Trophoblast cell (in vitro differentiated cells and primary cell): ENCODE results near the gene ILK.

Source experiments
- DNase-seq, 2 donors: peaks; one replicate each; pipeline ENCODE4 v3.0.0-alpha.2; 2016
- H2AFZ ChIP-seq: 2 replicates; pipeline ENCODE4 v1.6.1; 2013; ENCODE audit warnings: low read length, moderate library complexity, mild to moderate bottlenecking; ENCODE audit not compliant: insufficient read depth, poor library complexity
- H2AK5ac ChIP-seq: 2 replicates; pipeline ENCODE4 v1.6.1; 2013; ENCODE audit warnings: mild to moderate bottlenecking, low read length
- H2BK120ac ChIP-seq: 2 replicates; pipeline ENCODE4 v1.6.1; 2013; ENCODE audit warnings: low read length, mild to moderate bottlenecking, moderate library complexity; ENCODE audit not compliant: insufficient read depth, poor library complexity
- H2BK12ac ChIP-seq: 2 replicates; pipeline ENCODE4 v1.6.1; 2013; ENCODE audit warnings: mild to moderate bottlenecking, low read length, moderate library complexity
- H2BK5ac ChIP-seq: 2 replicates; pipeline ENCODE4 v1.6.1; 2013; ENCODE audit warnings: low read length, low read depth, moderate library complexity, mild to moderate bottlenecking; ENCODE audit not compliant: poor library complexity
- H3K14ac ChIP-seq: 2 replicates; pipeline ENCODE4 v1.6.1; 2013; ENCODE audit warnings: mild to moderate bottlenecking, low read length
- H3K18ac ChIP-seq: 2 replicates; pipeline ENCODE4 v1.6.1; 2013; ENCODE audit warnings: mild to moderate bottlenecking, low read length
- H3K23ac ChIP-seq: 2 replicates; pipeline ENCODE4 v1.6.1; 2013; ENCODE audit warnings: low read length
- H3K27ac ChIP-seq: 2 replicates; pipeline ENCODE4 v1.5.1; 2013; ENCODE audit warnings: low read depth, mild to moderate bottlenecking, inconsistent platforms, low read length, moderate library complexity
- H3K27me3 ChIP-seq: 2 replicates; pipeline ENCODE4 v1.6.1; 2013; ENCODE audit warnings: inconsistent platforms, mild to moderate bottlenecking, low read length, moderate library complexity; ENCODE audit not compliant: insufficient read depth
- H3K36me3 ChIP-seq, 2 experiments: 1 replicate in 1 of 2; 2 replicates in 1 of 2; pipeline ENCODE4 v1.6.1; 2013; ENCODE audit warnings: low read length in 2 of 2, mild to moderate bottlenecking in 2 of 2, moderate library complexity in 1 of 2; ENCODE audit not compliant: insufficient read depth in 2 of 2, control insufficient read depth in 1 of 2
- H3K4ac ChIP-seq: 2 replicates; pipeline ENCODE4 v1.6.1; 2013; ENCODE audit warnings: low read depth, mild to moderate bottlenecking, low read length, moderate library complexity
- H3K4me1 ChIP-seq, 2 experiments: 1 replicate in 1 of 2; 2 replicates in 1 of 2; pipeline ENCODE4 v1.6.1; 2013; ENCODE audit warnings: low read length in 2 of 2, mild to moderate bottlenecking in 2 of 2, moderate library complexity in 1 of 2; ENCODE audit not compliant: insufficient read depth in 2 of 2, control insufficient read depth in 1 of 2
- H3K4me2 ChIP-seq: 2 replicates; pipeline ENCODE4 v1.6.1; 2013; ENCODE audit warnings: inconsistent platforms, mild to moderate bottlenecking, low read length, moderate library complexity
- H3K4me3 ChIP-seq: 2 replicates; pipeline ENCODE4 v1.5.1; 2013; ENCODE audit warnings: mild to moderate bottlenecking, low read depth, low read length, inconsistent platforms
- H3K79me1 ChIP-seq: one replicate; pipeline ENCODE4 v1.6.1; 2013; ENCODE audit warnings: low read length
- H3K79me2 ChIP-seq: 2 replicates; pipeline ENCODE4 v1.6.1; 2013; ENCODE audit warnings: low read length, mild to moderate bottlenecking; ENCODE audit not compliant: control insufficient read depth, insufficient read depth, poor library complexity
- H3K9ac ChIP-seq: 2 replicates; pipeline ENCODE4 v1.6.1; 2013; ENCODE audit warnings: mild to moderate bottlenecking, low read length
- H3K9me3 ChIP-seq: 2 replicates; pipeline ENCODE4 v1.6.1; 2013; ENCODE audit warnings: low read depth, mild to moderate bottlenecking, control low read depth, inconsistent platforms, low read length; ENCODE audit not compliant: insufficient read depth
- H4K12ac ChIP-seq: 2 replicates; pipeline ENCODE4 v1.6.1; 2013; ENCODE audit warnings: low read depth, mild to moderate bottlenecking, low read length, moderate library complexity
- H4K8ac ChIP-seq: 2 replicates; pipeline ENCODE4 v1.6.1; 2013; ENCODE audit warnings: low read depth, mild to moderate bottlenecking, low read length, moderate library complexity
- H4K91ac ChIP-seq: one replicate; pipeline ENCODE4 v1.6.1; 2013; ENCODE audit warnings: low read depth, mild to moderate bottlenecking, low read length, moderate library complexity
- WGBS: extraction: QIAGEN DNeasy Blood & Tissue Kit; methylation state at CpG from one replicate; pipeline ENCODE4 v1.1.7; 2013; ENCODE audit warnings: missing lambda C conversion rate; ENCODE audit not compliant: insufficient read length, insufficient coverage; ENCODE audit errors: extremely low coverage; 5-methylcytosine and 5-hydroxymethylcytosine counted together

ILK gene

GRCh38 chr11:6612213-6613041 is 8.9 kb downstream of the ILK start, which contains the start of gene TAF10:
Gene TAF10 (minus strand): TSS chr11:6612216. CDS start chr11:6612189, 27 bp downstream.
- Histone ChIP-seq H2BK120ac (peak within 1 kb of the TSS; percentile 70), H3K36me3 (peaks cover 38 to 59% of the 10 kb centered on the region in 2 experiments), H3K27me3 (no peaks in the 10 kb centered on the region), H3K27ac (peak within 1 kb of the TSS; percentile 96), H3K9ac (peak within 1 kb of the TSS; percentile 90), H2AFZ (peak within 1 kb of the TSS; percentile 81), H2BK5ac (peak within 1 kb of the TSS; percentile 79), H2BK12ac (peak within 1 kb of the TSS; percentile 1), H3K79me2 (peaks cover 9% of the 10 kb centered on the region), H4K8ac (peak within 1 kb of the TSS; percentile 82), H3K18ac (peak within 1 kb of the TSS; percentile 96), H4K91ac (peak within 1 kb of the TSS; percentile 94), H2AK5ac (peak within 1 kb of the TSS; percentile 80), H3K4me3 (peak within 1 kb of the TSS; percentile 91), H3K14ac (peak within 1 kb of the TSS; percentile 94), H3K79me1 (peaks cover 19% of the 10 kb centered on the region), H3K9me3 (no peaks in the 10 kb centered on the region), H4K12ac (peak within 1 kb of the TSS; percentile 86), H3K23ac (no peak within 1 kb of the TSS), H3K4me1 (peaks cover 6 to 20% of the 10 kb centered on the region in 2 experiments), H3K4ac (peak within 1 kb of the TSS; percentile 87), H3K4me2 (peak within 1 kb of the TSS; percentile 72)
- DNase-seq = peak; percentile 97 to 98
- WGBS = no CpG with 5 or more reads among the region's 51 CpGs

GRCh38 chr11:6613496-6613895 is 9.9 kb downstream of the ILK start:
- H3K9ac ChIP-seq = no peak overlapping the region
- no peak overlapping the region for H3K4ac ChIP-seq
- no peak overlapping the region for H2AK5ac ChIP-seq
- H3K79me2 ChIP-seq = peaks cover 9% of the 10 kb centered on the region
- no peak overlapping the region for H3K4me3 ChIP-seq
- WGBS = 100% methylated on average over 2 of the region's 3 CpGs
- H3K4me2 ChIP-seq = peak overlapping the region; percentile 65
- H2BK5ac ChIP-seq = no peak overlapping the region
- no peak overlapping the region for H4K91ac ChIP-seq
- peaks cover 31 to 51% of the 10 kb centered on the region in 2 experiments for H3K36me3 ChIP-seq
- H3K9me3 ChIP-seq = no peaks in the 10 kb centered on the region
- H4K12ac ChIP-seq = no peak overlapping the region
- no peak overlapping the region for H3K23ac ChIP-seq
- no peaks in the 10 kb centered on the region for H3K27me3 ChIP-seq
- H3K27ac ChIP-seq = no peak overlapping the region
- no peak overlapping the region for H3K14ac ChIP-seq
- no peak overlapping the region for H4K8ac ChIP-seq
- H2AFZ ChIP-seq = no peak overlapping the region
- no peak overlapping the region for H2BK12ac ChIP-seq
- H3K4me1 ChIP-seq = peaks cover 4 to 12% of the 10 kb centered on the region in 2 experiments
- no peak for DNase-seq
- H2BK120ac ChIP-seq = no peak overlapping the region
- H3K18ac ChIP-seq = no peak overlapping the region
- H3K79me1 ChIP-seq = peaks cover 14% of the 10 kb centered on the region

GRCh38 chr11:6614446-6614845 is 10.9 kb downstream of the ILK start:
- no peak overlapping the region for H3K23ac ChIP-seq
- H3K14ac ChIP-seq = no peak overlapping the region
- H3K27me3 ChIP-seq = no peaks in the 10 kb centered on the region
- no peak overlapping the region for H3K4ac ChIP-seq
- H2AFZ ChIP-seq = no peak overlapping the region
- H4K12ac ChIP-seq = no peak overlapping the region
- no peak overlapping the region for H3K9ac ChIP-seq
- no peak overlapping the region for H2BK12ac ChIP-seq
- no peak overlapping the region for H4K91ac ChIP-seq
- no CpG with 5 or more reads among the region's 2 CpGs for WGBS
- no peaks in the 10 kb centered on the region for H3K9me3 ChIP-seq
- H3K36me3 ChIP-seq = peaks cover 21 to 41% of the 10 kb centered on the region in 2 experiments
- H3K18ac ChIP-seq = no peak overlapping the region
- H3K79me1 ChIP-seq = peaks cover 18% of the 10 kb centered on the region
- H2BK120ac ChIP-seq = no peak overlapping the region
- no peak overlapping the region for H3K4me3 ChIP-seq
- H2AK5ac ChIP-seq = no peak overlapping the region
- no peak overlapping the region for H3K4me2 ChIP-seq
- peaks cover 12% of the 10 kb centered on the region for H3K79me2 ChIP-seq
- DNase-seq = no peak
- peaks cover 7 to 17% of the 10 kb centered on the region in 2 experiments for H3K4me1 ChIP-seq
- H4K8ac ChIP-seq = no peak overlapping the region
- H2BK5ac ChIP-seq = no peak overlapping the region
- H3K27ac ChIP-seq = no peak overlapping the region

- Histone ChIP-seq H2BK5ac (no peak overlapping the region), H2AK5ac (no peak overlapping the region), H3K9me3 (no peaks in the 10 kb centered on the region), H3K18ac (no peak overlapping the region), H3K9ac (no peak overlapping the region), H3K4me2 (no peak overlapping the region), H2AFZ (no peak overlapping the region), H3K79me1 (peaks cover 18% of the 10 kb centered on the region), H3K27ac (no peak overlapping the region), H3K14ac (no peak overlapping the region), H2BK12ac (no peak overlapping the region), H4K12ac (no peak overlapping the region), H3K4ac (no peak overlapping the region), H3K23ac (no peak overlapping the region), H3K4me1 (peaks cover 7 to 17% of the 10 kb centered on the region in 2 experiments), H3K27me3 (no peaks in the 10 kb centered on the region), H3K79me2 (peaks cover 12% of the 10 kb centered on the region), H3K4me3 (no peak overlapping the region), H4K8ac (no peak overlapping the region), H2BK120ac (no peak overlapping the region), H4K91ac (no peak overlapping the region), H3K36me3 (peaks cover 15 to 35% of the 10 kb centered on the region in 2 experiments)
- no peak for DNase-seq
- WGBS = no CpG with 5 or more reads among the region's 5 CpGs
Measured at GRCh38 chr11:6615046-6615445, 11.5 kb downstream of the ILK start.
